GM18526 (cell line): ENCODE data around the gene SCN8A.

Experiments
- POLR2A ChIP-seq: IDR thresholded peaks from 3 replicates; pipeline ENCODE4 v1.6.1; 2011; ENCODE audit not compliant: insufficient read length; ENCODE audit errors: extremely low read depth

The SCN8A gene

GRCh38 chr12:51850081-51850964, 259.3 kb downstream of the SCN8A start:
- TF ChIP-seq POLR2A: no peak

- TF ChIP-seq POLR2A: no peak
Observed at GRCh38 chr12:51850965-51851299, 259.9 kb downstream of the SCN8A start.

GRCh38 chr12:51851413-51852124, 260.5 kb downstream of the SCN8A start:
- TF ChIP-seq POLR2A: no peak

DNA sequence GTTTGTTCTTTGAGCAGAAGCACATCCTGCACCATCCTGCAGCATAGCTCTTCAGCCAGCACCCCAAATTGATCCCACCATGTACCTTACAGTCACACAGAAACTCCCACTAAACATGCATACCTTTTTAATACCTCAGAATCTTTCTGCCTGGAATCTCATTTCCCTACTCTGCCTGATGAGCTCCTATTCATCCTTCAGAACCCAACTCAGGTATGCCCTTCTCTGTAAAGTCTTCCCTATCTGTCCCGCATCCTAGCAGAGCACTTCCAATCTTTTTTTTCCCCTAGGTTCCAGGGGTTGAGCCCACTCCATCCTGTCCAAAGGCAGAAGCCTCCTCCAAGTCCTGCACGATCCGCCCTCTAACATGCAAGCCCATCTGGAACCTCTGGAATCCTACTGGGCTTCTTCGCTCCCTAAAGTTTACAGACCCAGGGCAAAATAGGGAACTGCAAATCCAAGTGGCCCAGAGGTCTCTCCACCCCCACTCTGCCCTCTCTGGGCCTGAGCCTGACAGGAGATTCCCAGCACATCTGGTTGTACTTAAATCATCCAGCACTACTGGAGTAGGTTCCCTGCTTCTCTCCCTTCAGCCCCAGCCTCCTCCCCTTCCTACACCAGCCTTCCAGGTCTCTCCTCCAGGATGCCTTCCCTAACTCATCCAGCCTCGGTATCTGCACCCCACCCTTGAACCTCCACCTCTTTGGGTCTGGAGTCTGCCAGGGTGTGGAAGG, 261.5 kb downstream of the SCN8A start:
- no peak for TF ChIP-seq POLR2A

GRCh38 chr12:51855586-51856428, 264.8 kb downstream of the SCN8A start:
- no peak for TF ChIP-seq POLR2A

DNA sequence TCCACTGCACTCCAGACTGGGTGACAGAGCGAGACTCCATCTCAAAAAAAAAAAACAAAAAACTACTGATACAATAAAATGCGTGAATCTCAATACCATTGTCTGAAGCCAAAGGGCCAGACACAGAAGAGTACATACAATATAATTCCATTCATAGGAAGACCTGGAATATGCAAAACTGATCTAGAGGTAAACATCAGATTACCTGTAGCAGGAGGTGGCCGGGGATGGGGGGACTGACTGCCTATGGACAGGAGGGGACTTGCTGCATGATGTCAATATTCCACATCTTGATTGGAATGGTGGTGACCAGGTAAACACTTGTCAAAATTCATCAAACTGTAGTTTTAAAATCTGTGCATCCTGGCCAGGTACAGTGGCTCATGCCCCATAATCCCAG, 270.0 kb downstream of the SCN8A start:
- no peak for TF ChIP-seq POLR2A
